GM19043 (cell line): ENCODE results near the gene ANXA3.
"Not testable (repeated sequence)": the region's sequence is repeated elsewhere in the genome, so short reads cannot be mapped to it uniquely, and the experiment has no call there.

Experiments
- ATAC-seq: cut with Tn5 transposase; IDR thresholded peaks from one replicate; pipeline ENCODE4 v1.9.1; 2021; ENCODE audit warnings: low read depth; ENCODE audit not compliant: unreplicated experiment

ANXA3 gene

GRCh38 chr4:78569306-78569821 is 17.8 kb downstream of the ANXA3 start:
- ATAC-seq: no peak

GRCh38 chr4:78570117-78570516 is 18.5 kb downstream of the ANXA3 start:
- ATAC-seq: no peak

DNA sequence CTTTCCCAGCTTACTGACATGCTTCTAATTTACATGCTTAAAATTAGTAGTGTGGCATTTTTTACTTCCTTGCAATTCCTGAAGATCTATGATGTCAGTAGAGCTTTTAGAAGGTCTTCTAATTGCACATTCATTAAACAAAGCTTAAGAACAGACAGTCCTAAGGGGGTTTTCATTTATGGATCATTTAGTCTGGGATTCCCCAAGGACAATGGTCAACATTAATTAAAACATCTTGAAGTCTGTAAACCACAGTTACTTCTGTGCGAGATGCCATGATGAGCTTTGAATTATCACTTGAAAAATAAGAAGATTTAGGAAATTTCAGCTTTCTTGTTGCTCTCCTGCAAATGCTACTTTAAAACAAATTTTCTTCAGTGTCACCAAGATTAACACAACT is 20.2 kb downstream of the ANXA3 start:
- no peak for ATAC-seq

DNA sequence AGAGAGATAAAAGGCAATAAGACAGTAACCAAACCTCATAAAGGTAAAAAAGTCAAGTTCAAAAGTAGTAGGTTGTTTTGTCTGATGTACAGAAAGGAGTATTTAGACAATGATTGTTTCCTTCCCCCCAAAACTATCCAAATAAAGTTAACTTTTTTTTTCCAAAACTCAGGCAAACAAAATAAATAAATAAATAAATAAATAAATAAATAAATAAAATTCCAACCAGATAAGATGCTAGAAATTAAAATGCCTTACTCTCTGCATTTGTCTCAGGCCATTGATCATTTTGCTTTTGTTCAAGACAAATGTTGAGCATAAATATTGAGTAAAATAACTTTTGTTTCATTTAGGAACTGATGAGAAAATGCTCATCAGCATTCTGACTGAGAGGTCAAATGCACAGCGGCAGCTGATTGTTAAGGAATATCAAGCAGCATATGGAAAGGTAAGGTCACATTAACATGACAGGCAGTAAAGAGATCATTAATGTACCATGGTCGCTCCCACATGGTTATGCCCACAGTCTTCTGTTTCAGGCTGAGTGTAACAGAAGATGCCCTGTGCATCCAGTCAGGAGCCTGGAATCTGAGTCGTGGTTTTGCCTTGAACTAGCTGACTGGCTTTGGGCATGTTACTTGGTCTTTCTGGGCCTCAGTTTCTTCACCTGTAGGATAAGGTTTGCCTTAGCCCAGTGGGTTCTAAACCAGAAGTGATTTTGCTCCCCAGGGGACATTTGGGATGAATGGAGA is 27.3 kb downstream of the ANXA3 start:
- no peak for ATAC-seq

- no peak for ATAC-seq
Observed at GRCh38 chr4:78581618-78582017, 30.0 kb downstream of the ANXA3 start.

DNA sequence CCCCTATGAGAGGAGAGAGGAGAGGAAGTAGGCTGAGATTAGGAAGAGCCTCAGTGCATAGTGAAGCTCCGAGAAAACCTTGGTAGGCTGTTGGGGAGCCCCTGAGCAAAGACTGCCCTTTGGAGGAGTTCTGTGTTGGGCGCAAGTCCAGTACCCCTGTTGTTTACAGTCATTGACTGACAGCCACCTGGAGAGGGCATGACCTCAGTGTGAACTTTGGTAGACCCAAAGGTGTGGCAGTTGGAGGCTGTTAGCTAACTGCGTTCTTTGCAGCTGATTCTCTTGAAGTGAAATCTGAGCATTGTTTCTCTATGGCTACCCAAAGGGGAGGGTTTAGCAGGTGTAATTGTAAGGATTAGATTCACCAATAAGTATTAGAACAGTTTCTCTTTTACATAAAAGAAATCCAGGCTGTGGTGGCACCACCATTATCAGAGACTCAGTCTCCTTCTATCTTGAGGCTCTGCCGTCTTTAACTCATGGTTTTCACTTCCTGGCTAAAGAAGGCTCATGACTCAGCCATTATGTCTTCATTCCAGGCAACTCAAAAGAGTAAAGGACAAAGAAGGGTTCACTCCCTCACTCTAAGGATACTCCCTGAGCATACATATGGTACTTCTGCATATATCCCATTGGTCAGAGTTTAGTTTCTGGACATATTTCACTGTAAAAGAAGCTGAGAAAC is 33.4 kb downstream of the ANXA3 start:
- no peak for ATAC-seq

GRCh38 chr4:78585633-78586032 is 34.1 kb downstream of the ANXA3 start:
- ATAC-seq: no peak

- no peak for ATAC-seq
Observed at GRCh38 chr4:78588894-78589545, 37.5 kb downstream of the ANXA3 start.

- no peak for ATAC-seq
Observed at GRCh38 chr4:78591404-78591803, 39.8 kb downstream of the ANXA3 start.

GRCh38 chr4:78592088-78592783 is 40.7 kb downstream of the ANXA3 start:
- ATAC-seq: no peak

DNA sequence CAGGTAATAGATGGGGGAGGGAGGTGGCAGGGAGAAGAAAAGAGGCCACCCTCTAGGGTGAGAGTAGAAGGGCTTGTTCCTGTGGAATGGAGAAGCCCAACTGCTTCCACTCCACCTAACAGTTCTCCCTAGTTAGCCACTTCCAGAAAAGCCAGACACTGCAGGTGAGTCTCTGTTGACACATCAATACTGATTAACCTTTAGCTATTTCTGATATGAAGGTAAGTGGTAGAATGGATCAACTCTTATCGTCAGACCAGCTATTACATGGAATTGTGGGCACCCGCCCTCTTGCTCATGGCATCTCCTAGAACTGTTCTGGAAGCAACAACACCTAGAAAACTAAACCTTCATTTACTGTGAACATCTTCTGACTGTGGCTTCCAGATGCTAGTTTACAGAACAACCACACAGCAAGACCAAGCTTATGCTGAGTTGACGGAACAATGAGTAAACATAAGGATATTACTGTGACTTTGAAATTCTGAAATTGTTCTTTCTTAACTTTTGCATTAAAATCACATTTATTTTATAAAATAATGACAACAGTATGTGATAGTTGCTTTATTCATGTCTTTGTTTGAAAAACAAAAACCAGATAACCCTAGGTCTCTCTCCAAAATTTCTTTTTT is 44.7 kb downstream of the ANXA3 start:
- no peak for ATAC-seq

DNA sequence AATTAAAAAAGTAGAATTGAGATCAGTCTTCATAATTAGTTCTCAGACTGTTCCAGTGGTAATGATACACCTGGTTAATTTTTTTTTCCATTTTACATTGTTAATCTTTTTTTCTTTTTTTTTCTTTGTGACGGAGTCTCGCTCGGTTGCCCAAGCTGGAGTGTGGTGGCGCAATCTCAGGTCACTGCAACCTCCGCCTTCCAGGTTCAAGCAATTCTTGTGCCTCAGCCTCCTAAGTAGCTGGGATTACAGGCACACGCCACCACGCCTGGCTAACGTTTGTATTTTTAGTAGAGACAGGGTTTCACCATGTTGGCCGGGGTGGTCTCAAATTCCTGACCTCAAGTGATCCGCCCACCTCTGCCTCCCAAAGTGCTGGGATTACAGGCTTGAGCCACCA is 46.9 kb downstream of the ANXA3 start:
- ATAC-seq: not testable (repeated sequence)

DNA sequence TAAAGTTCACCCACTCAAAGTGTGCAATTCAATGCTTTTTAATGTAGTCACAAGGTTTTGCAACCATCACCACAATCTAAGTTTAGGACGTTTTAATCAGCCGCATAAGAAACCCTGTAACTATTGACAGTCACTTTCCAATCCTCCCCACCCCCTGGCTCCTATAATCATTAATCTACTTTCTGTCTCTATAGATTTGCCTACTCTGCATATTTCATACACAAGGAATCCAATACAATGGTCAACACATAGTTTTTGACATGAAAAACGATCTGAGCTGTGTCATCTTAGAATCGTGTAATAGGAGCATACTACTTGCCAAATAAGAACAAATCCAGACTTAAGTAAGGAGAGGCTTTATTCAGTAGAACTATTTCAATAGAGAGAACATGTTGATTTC is 47.6 kb downstream of the ANXA3 start:
- no peak for ATAC-seq

GRCh38 chr4:78599931-78600375 is 48.4 kb downstream of the ANXA3 start:
- no peak for ATAC-seq

- ATAC-seq: peak; percentile 77
Observed at GRCh38 chr4:78601013-78601412, 49.4 kb downstream of the ANXA3 start.

- ATAC-seq: no peak
Observed at GRCh38 chr4:78602334-78602733, 50.8 kb downstream of the ANXA3 start.

- no peak for ATAC-seq
Observed at GRCh38 chr4:78603384-78603783, 51.8 kb downstream of the ANXA3 start.

GRCh38 chr4:78604988-78605387 is 53.4 kb downstream of the ANXA3 start:
- ATAC-seq: no peak

DNA sequence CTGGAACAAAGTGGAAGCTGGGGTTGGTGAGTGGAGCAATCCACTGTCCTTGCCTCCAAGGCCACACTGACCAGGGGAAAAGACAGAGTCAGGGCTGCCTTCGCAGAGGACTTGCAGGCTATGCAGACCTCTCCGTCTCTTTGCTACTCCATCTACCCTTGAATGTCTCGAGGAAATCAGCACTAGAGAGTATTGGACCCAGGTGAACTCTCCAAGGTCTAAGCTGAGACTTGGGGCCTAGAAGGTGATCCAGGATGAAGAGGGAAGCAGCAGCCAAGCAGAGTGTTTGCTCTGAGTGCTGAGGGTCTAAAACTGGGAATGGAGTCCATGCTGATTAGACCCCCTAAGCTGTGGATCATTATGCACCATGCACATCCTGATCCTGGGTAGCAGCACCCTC is 54.5 kb downstream of the ANXA3 start:
- ATAC-seq: no peak

- ATAC-seq: no peak
Observed at GRCh38 chr4:78606530-78607095, 55.0 kb downstream of the ANXA3 start.
